HCT116 (cell line): ENCODE measurements around the gene SFXN2. TPM values are rescaled to one million over a fixed set of nuclear protein-coding genes. Genes with fewer than 3 reads are reported as not detected.

Experiments used
- ATAC-seq: fragments of 200-7000 bp; cut with Tn5 transposase; 2 replicates; pipeline ENCODE4 v1.9.1; 2020; ENCODE audit warnings: mild to moderate bottlenecking, moderate library complexity
- BruUV-seq: library from RNA; stranded (reverse); fragments of 400-500 nt; replicated peaks from 2 replicates; lab custom pipeline; 2021; lab: Mats Ljungman, UMichigan
- CTCF ChIA-PET: fragments of 300-600 bp; sonication (Branson Sonifier 250); formaldehyde crosslinking; loops from one replicate; lab custom pipeline; 2021; ENCODE audit warnings: antibody characterized with exemption; lab: Charles Lee
- POLR2A ChIA-PET: fragments of 300-600, 350-600 bp; sonication (Branson Sonifier 250); formaldehyde crosslinking; loops from one replicate; lab custom pipeline; 2021; ENCODE audit warnings: antibody characterized with exemption; lab: Charles Lee
- RAD21 ChIA-PET, 2 experiments: fragments of 300-600 bp; sonication (Branson Sonifier 250); formaldehyde crosslinking; loops; one replicate each; lab custom pipeline; 2023; ENCODE audit warnings: low total read pairs in 2 of 2; ENCODE audit not compliant: uncharacterized antibody in 2 of 2, unreplicated experiment in 2 of 2, low non-redundant PET in 1 of 2; lab: Charles Lee
- DNase-seq: peaks from one replicate; pipeline ENCODE4 v3.0.0-alpha.2; 2010; ENCODE audit warnings: low read depth, low spot score
- H2AFZ ChIP-seq: fragments of 200-600 bp; shearing (Covaris generic), sonication (generic); 2 replicates; pipeline ENCODE4 v1.6.1; 2017; ENCODE audit warnings: low read depth, mixed run types, mixed read lengths, antibody characterized with exemption, low read length; ENCODE audit not compliant: poor library complexity, severe bottlenecking
- H3K27ac ChIP-seq: 2 replicates; pipeline ENCODE4 v1.5.1; 2012; ENCODE audit warnings: low read depth, low read length
- H3K27me3 ChIP-seq: fragments of 200-600 bp; sonication (generic); 2 replicates; pipeline ENCODE4 v1.6.1; 2016; ENCODE audit warnings: mixed run types, low read length, mixed read lengths; ENCODE audit not compliant: insufficient read depth
- H3K36me3 ChIP-seq, 2 experiments: fragments of 200-500 bp in 1 of 2; fragments of 200-600 bp in 1 of 2; sonication (Bioruptor generic) in 1 of 2; sonication (generic) in 1 of 2; 2 replicates each; pipeline versions ENCODE4 v1.5.1 to v1.6.1; 2014 to 2016; ENCODE audit warnings: low read length in 2 of 2, inconsistent platforms in 1 of 2, mixed read lengths in 1 of 2, mixed run types in 1 of 2; ENCODE audit not compliant: insufficient read depth in 2 of 2, control insufficient read depth in 1 of 2
- H3K4me1 ChIP-seq, 2 experiments: fragments of 200-600 bp in 1 of 2; sonication (generic) in 1 of 2; 2 replicates each; pipeline versions ENCODE4 v1.5.1 to v1.6.1; 2012 to 2017; ENCODE audit warnings: low read length in 2 of 2, inconsistent platforms in 1 of 2, mild to moderate bottlenecking in 1 of 2, mixed read lengths in 1 of 2, mixed run types in 1 of 2, moderate library complexity in 1 of 2; ENCODE audit not compliant: insufficient read depth in 2 of 2, control insufficient read depth in 1 of 2
- H3K4me2 ChIP-seq: fragments of 200-600 bp; sonication (generic); 2 replicates; pipeline ENCODE4 v1.6.1; 2017; ENCODE audit warnings: mixed run types, low read length, mixed read lengths
- H3K4me3 ChIP-seq, 2 experiments: fragments of 200-600 bp in 1 of 2; sonication (generic) in 1 of 2; replicated peaks in 1 of 2; 2 replicates each; pipeline ENCODE4 v1.5.1; 2011 to 2016; ENCODE audit warnings: low read length in 2 of 2, control low read depth in 1 of 2, low read depth in 1 of 2, mild to moderate bottlenecking in 1 of 2, mixed read lengths in 1 of 2, mixed run types in 1 of 2
- H3K79me2 ChIP-seq: fragments of 200-600 bp; sonication (generic); 2 replicates; pipeline ENCODE4 v1.6.1; 2017; ENCODE audit warnings: mild to moderate bottlenecking, mixed run types, low read length, moderate library complexity, mixed read lengths; ENCODE audit not compliant: insufficient read depth
- H3K9ac ChIP-seq: fragments of 200-600 bp; sonication (generic); 2 replicates; pipeline ENCODE4 v1.6.1; 2016; ENCODE audit warnings: low read length, mixed read lengths
- H3K9me2 ChIP-seq: fragments of 200-600 bp; sonication (generic), shearing (Covaris generic); 2 replicates; pipeline ENCODE4 v1.6.1; 2017; ENCODE audit warnings: mixed run types, mild to moderate bottlenecking, moderate library complexity; ENCODE audit not compliant: insufficient read depth
- H3K9me3 ChIP-seq, 2 experiments: fragments of 200-500 bp in 1 of 2; fragments of 200-600 bp in 1 of 2; sonication (Bioruptor generic) in 1 of 2; sonication (generic) in 1 of 2; 2 replicates each; pipeline ENCODE4 v1.6.1; 2014 to 2017; ENCODE audit warnings: low read length in 2 of 2, mixed read lengths in 2 of 2, inconsistent platforms in 1 of 2, low read depth in 1 of 2, mild to moderate bottlenecking in 1 of 2, mixed run types in 1 of 2, moderate library complexity in 1 of 2; ENCODE audit not compliant: control insufficient read depth in 1 of 2, insufficient read depth in 1 of 2
- H4K20me1 ChIP-seq: fragments of 200-600 bp; sonication (generic), shearing (Covaris generic); 2 replicates; pipeline ENCODE4 v1.6.1; 2017; ENCODE audit warnings: mixed run types, mild to moderate bottlenecking, moderate library complexity; ENCODE audit not compliant: insufficient read depth
- CBX3 ChIP-seq: IDR thresholded peaks from 2 replicates; pipeline ENCODE4 v1.6.1; 2012; ENCODE audit warnings: low read depth
- CEBPB ChIP-seq: IDR thresholded peaks from 2 replicates; pipeline ENCODE4 v1.6.1; 2012; ENCODE audit warnings: low read depth
- CTCF ChIP-seq, 3 experiments: fragments of 200-600 bp in 1 of 3; sonication (generic) in 1 of 3; IDR thresholded peaks in 2 of 3; conservative IDR thresholded peaks in 1 of 3; 2 replicates each; pipeline ENCODE4 v1.5.1; 2012 to 2017; ENCODE audit warnings: low read depth in 2 of 3, low read length in 2 of 3, antibody characterized with exemption in 1 of 3, borderline replicate concordance in 1 of 3, control low read depth in 1 of 3, mild to moderate bottlenecking in 1 of 3, mixed read lengths in 1 of 3, mixed run types in 1 of 3, moderate library complexity in 1 of 3; ENCODE audit not compliant: insufficient read depth in 1 of 3
- ELF1 ChIP-seq: IDR thresholded peaks from 2 replicates; pipeline ENCODE4 v1.6.1; 2012; ENCODE audit warnings: low read depth, borderline replicate concordance
- EZH2phosphoT487 ChIP-seq: fragments of 200-600 bp; IDR thresholded peaks from 2 replicates; pipeline ENCODE4 v1.6.1; 2018; ENCODE audit warnings: antibody characterized with exemption, borderline replicate concordance
- POLR2A ChIP-seq: IDR thresholded peaks from 2 replicates; pipeline ENCODE4 v1.7.0; 2011; ENCODE audit warnings: borderline replicate concordance; ENCODE audit not compliant: insufficient read depth, insufficient read length; ENCODE audit errors: extremely low read depth
- RAD21 ChIP-seq: IDR thresholded peaks from 2 replicates; pipeline ENCODE4 v1.6.1; 2012; ENCODE audit warnings: low read depth, mild to moderate bottlenecking
- SIN3A ChIP-seq: IDR thresholded peaks from 2 replicates; pipeline ENCODE4 v1.6.1; 2012; ENCODE audit warnings: low read depth
- SRF ChIP-seq: IDR thresholded peaks from 2 replicates; pipeline ENCODE4 v1.6.1; 2012; ENCODE audit warnings: low read depth
- TCF7L2 ChIP-seq: IDR thresholded peaks from 2 replicates; pipeline ENCODE4 v1.7.0; 2011; ENCODE audit warnings: borderline replicate concordance, inconsistent platforms; ENCODE audit not compliant: insufficient read depth, insufficient read length; ENCODE audit errors: extremely low read depth
- YY1 ChIP-seq: IDR thresholded peaks from 2 replicates; pipeline ENCODE4 v1.6.1; 2011; ENCODE audit warnings: low read length, low read depth, moderate library complexity, mild to moderate bottlenecking; ENCODE audit not compliant: insufficient replicate concordance; ENCODE audit errors: extremely low read depth
- ZNF274 ChIP-seq: fragments of 200-500 bp; sonication (Bioruptor generic); IDR thresholded peaks from 2 replicates; pipeline ENCODE4 v1.6.1; 2014; ENCODE audit warnings: mild to moderate bottlenecking, low read depth, low read length, inconsistent platforms
- intact Hi-C: fragments of 100-400 bp; cut with micrococcal nuclease; formaldehyde crosslinking; loops from 2 replicates; pipeline ENCODE4 v1.10.0; 2022
- total RNA-seq: library from RNA; stranded (reverse); gene quantifications from one replicate; pipeline ENCODE4 v1.2.1, GENCODE V29; 2021; ENCODE audit not compliant: unreplicated experiment
- TF ChIP-seq, protein P1 (sequence below): IDR thresholded peaks from 2 replicates; pipeline ENCODE4 v1.6.1; 2012; ENCODE audit warnings: low read depth
- TF ChIP-seq, protein P2 (sequence below): IDR thresholded peaks from 2 replicates; pipeline ENCODE4 v1.6.1; 2011; ENCODE audit warnings: mild to moderate bottlenecking, low read length, moderate library complexity; ENCODE audit not compliant: insufficient replicate concordance; ENCODE audit errors: extremely low read depth
- TF ChIP-seq, protein P3 (sequence below): IDR thresholded peaks from 2 replicates; pipeline ENCODE4 v1.6.1; 2012

The SFXN2 gene
- total RNA-seq, 1 experiment from 2014 or later, result 22.9 TPM

- BruUV-seq, result no TSS peak
- Histone ChIP-seq H3K27me3 (no peaks in the 10 kb centered on the region), H3K4me1 (peaks cover 0 to 10% of the 10 kb centered on the region in 2 experiments; a peak in 2 of 4 replicates), H3K4me3 (no peak overlapping the region), H3K4me2 (no peak overlapping the region), H3K79me2 (0 out of 2 replicates have a peak, but pooled peaks cover 3% of the 10 kb centered on the region), H3K9me3 (no peaks in the 10 kb centered on the region), H3K9me2 (no peaks in the 10 kb centered on the region), H3K9ac (no peak overlapping the region), H2AFZ (no peak overlapping the region), H3K27ac (no peak overlapping the region), H4K20me1 (no peaks in the 10 kb centered on the region), H3K36me3 (no peaks in the 10 kb centered on the region)
- RAD21 ChIA-PET, result no interaction called here
- no peak for DNase-seq
- intact Hi-C loops, result no loop called here
- CTCF ChIA-PET, result interaction anchor here (2.8 kb wide), 1 partner anchor 149 kb away, joined by 6 read pairs; no protein-coding TSS in a partner anchor
- POLR2A ChIA-PET, result interaction anchor here (0.6 to 1.8 kb wide), 2 partner anchors 10 kb away, joined by 3 to 5 read pairs; partner anchors contain the start of gene WBP1L
- TF ChIP-seq CTCF (IDR thresholded peaks at IDR 0.05 in 2 of 3, conservative IDR thresholded peaks at IDR 0.05 in 1 of 3; ENCODE audit: borderline replicate concordance in 1 of 3, insufficient read depth in 1 of 3, low read depth in 2 of 3, low read length in 2 of 3), result peak in 2 of 3 experiments; percentile 72 to 76; a peak in 4 of 6 replicates
- no peak for TF ChIP-seq CEBPB
- no peak for TF ChIP-seq SIN3A
- TF ChIP-seq, protein P1, sequence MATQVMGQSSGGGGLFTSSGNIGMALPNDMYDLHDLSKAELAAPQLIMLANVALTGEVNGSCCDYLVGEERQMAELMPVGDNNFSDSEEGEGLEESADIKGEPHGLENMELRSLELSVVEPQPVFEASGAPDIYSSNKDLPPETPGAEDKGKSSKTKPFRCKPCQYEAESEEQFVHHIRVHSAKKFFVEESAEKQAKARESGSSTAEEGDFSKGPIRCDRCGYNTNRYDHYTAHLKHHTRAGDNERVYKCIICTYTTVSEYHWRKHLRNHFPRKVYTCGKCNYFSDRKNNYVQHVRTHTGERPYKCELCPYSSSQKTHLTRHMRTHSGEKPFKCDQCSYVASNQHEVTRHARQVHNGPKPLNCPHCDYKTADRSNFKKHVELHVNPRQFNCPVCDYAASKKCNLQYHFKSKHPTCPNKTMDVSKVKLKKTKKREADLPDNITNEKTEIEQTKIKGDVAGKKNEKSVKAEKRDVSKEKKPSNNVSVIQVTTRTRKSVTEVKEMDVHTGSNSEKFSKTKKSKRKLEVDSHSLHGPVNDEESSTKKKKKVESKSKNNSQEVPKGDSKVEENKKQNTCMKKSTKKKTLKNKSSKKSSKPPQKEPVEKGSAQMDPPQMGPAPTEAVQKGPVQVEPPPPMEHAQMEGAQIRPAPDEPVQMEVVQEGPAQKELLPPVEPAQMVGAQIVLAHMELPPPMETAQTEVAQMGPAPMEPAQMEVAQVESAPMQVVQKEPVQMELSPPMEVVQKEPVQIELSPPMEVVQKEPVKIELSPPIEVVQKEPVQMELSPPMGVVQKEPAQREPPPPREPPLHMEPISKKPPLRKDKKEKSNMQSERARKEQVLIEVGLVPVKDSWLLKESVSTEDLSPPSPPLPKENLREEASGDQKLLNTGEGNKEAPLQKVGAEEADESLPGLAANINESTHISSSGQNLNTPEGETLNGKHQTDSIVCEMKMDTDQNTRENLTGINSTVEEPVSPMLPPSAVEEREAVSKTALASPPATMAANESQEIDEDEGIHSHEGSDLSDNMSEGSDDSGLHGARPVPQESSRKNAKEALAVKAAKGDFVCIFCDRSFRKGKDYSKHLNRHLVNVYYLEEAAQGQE, result no peak
- no peak for TF ChIP-seq TCF7L2
- TF ChIP-seq EZH2phosphoT487, result no peak
- peak; percentile 12 for TF ChIP-seq YY1
- TF ChIP-seq, protein P2, sequence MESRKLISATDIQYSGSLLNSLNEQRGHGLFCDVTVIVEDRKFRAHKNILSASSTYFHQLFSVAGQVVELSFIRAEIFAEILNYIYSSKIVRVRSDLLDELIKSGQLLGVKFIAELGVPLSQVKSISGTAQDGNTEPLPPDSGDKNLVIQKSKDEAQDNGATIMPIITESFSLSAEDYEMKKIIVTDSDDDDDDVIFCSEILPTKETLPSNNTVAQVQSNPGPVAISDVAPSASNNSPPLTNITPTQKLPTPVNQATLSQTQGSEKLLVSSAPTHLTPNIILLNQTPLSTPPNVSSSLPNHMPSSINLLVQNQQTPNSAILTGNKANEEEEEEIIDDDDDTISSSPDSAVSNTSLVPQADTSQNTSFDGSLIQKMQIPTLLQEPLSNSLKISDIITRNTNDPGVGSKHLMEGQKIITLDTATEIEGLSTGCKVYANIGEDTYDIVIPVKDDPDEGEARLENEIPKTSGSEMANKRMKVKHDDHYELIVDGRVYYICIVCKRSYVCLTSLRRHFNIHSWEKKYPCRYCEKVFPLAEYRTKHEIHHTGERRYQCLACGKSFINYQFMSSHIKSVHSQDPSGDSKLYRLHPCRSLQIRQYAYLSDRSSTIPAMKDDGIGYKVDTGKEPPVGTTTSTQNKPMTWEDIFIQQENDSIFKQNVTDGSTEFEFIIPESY, result no peak
- TF ChIP-seq SRF, result no peak
- no peak for TF ChIP-seq CBX3
- TF ChIP-seq ZNF274, result no peak
- no peak for TF ChIP-seq ELF1
- TF ChIP-seq, protein P3, sequence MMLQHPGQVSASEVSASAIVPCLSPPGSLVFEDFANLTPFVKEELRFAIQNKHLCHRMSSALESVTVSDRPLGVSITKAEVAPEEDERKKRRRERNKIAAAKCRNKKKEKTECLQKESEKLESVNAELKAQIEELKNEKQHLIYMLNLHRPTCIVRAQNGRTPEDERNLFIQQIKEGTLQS, result no peak
- TF ChIP-seq POLR2A, result no peak
- TF ChIP-seq RAD21, result no peak; the same call in 1 of the 2 replicates
- ATAC-seq, result peak; percentile 95
Observed at GRCh38 chr10:102752934-102753664, 38.7 kb downstream of the SFXN2 start.
